ENCODE data around the gene OTX2. TPM values are rescaled to one million over a fixed set of nuclear protein-coding genes. Genes with fewer than 3 reads are reported as not detected.
A peak's percentile ranks its signal among the peaks of the same experiment; 100 is the strongest.

The OTX2 gene
- total RNA-seq, 1 experiment from 2014 or later = 30.1 TPM

- TF ChIP-seq FOXP1 (CRISPR knock-in tag; IDR thresholded peaks at IDR 0.05; ENCODE audit: borderline replicate concordance) = no peak
- TF ChIP-seq ZNF263 (CRISPR knock-in tag; IDR thresholded peaks at IDR 0.05; ENCODE audit: low read depth) = no peak
- no peak for TF ChIP-seq NFYB (CRISPR knock-in tag; conservative IDR thresholded peaks at IDR 0.05; ENCODE audit: low read depth)
- no peak for TF ChIP-seq GTF2I (CRISPR knock-in tag; conservative IDR thresholded peaks at IDR 0.05)
- no peak for TF ChIP-seq CBFB (CRISPR knock-in tag; IDR thresholded peaks at IDR 0.05; ENCODE audit: low read depth)
- TF ChIP-seq, protein P1, sequence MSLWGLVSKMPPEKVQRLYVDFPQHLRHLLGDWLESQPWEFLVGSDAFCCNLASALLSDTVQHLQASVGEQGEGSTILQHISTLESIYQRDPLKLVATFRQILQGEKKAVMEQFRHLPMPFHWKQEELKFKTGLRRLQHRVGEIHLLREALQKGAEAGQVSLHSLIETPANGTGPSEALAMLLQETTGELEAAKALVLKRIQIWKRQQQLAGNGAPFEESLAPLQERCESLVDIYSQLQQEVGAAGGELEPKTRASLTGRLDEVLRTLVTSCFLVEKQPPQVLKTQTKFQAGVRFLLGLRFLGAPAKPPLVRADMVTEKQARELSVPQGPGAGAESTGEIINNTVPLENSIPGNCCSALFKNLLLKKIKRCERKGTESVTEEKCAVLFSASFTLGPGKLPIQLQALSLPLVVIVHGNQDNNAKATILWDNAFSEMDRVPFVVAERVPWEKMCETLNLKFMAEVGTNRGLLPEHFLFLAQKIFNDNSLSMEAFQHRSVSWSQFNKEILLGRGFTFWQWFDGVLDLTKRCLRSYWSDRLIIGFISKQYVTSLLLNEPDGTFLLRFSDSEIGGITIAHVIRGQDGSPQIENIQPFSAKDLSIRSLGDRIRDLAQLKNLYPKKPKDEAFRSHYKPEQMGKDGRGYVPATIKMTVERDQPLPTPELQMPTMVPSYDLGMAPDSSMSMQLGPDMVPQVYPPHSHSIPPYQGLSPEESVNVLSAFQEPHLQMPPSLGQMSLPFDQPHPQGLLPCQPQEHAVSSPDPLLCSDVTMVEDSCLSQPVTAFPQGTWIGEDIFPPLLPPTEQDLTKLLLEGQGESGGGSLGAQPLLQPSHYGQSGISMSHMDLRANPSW (CRISPR knock-in tag; conservative IDR thresholded peaks at IDR 0.05; ENCODE audit: low read depth) = no peak
- no peak for TF ChIP-seq OVOL2 (CRISPR knock-in tag; IDR thresholded peaks at IDR 0.05; ENCODE audit: borderline replicate concordance)
- no peak for TF ChIP-seq ESRRA (CRISPR knock-in tag; IDR thresholded peaks at IDR 0.05; ENCODE audit: borderline replicate concordance)
- TF ChIP-seq, protein P2, sequence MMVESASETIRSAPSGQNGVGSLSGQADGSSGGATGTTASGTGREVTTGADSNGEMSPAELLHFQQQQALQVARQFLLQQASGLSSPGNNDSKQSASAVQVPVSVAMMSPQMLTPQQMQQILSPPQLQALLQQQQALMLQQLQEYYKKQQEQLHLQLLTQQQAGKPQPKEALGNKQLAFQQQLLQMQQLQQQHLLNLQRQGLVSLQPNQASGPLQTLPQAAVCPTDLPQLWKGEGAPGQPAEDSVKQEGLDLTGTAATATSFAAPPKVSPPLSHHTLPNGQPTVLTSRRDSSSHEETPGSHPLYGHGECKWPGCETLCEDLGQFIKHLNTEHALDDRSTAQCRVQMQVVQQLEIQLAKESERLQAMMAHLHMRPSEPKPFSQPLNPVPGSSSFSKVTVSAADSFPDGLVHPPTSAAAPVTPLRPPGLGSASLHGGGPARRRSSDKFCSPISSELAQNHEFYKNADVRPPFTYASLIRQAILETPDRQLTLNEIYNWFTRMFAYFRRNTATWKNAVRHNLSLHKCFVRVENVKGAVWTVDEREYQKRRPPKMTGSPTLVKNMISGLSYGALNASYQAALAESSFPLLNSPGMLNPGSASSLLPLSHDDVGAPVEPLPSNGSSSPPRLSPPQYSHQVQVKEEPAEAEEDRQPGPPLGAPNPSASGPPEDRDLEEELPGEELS (CRISPR knock-in tag; IDR thresholded peaks at IDR 0.05) = no peak
- TF ChIP-seq TEAD1 (CRISPR knock-in tag; IDR thresholded peaks at IDR 0.05) = 0 out of 2 replicates have a peak, but pooled peaks have one; percentile 15
- TF ChIP-seq CREM (CRISPR knock-in tag; IDR thresholded peaks at IDR 0.05) = no peak
- TF ChIP-seq, protein P3, sequence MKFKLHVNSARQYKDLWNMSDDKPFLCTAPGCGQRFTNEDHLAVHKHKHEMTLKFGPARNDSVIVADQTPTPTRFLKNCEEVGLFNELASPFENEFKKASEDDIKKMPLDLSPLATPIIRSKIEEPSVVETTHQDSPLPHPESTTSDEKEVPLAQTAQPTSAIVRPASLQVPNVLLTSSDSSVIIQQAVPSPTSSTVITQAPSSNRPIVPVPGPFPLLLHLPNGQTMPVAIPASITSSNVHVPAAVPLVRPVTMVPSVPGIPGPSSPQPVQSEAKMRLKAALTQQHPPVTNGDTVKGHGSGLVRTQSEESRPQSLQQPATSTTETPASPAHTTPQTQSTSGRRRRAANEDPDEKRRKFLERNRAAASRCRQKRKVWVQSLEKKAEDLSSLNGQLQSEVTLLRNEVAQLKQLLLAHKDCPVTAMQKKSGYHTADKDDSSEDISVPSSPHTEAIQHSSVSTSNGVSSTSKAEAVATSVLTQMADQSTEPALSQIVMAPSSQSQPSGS (CRISPR knock-in tag; IDR thresholded peaks at IDR 0.05; ENCODE audit: borderline replicate concordance, low read depth) = no peak
- no peak for TF ChIP-seq SOX15 (CRISPR knock-in tag; IDR thresholded peaks at IDR 0.05)
- no peak for TF ChIP-seq ERG (CRISPR knock-in tag; IDR thresholded peaks at IDR 0.05)
- TF ChIP-seq JUN (CRISPR knock-in tag; IDR thresholded peaks at IDR 0.05) = peak; percentile 59; the same call in 1 of the 2 replicates
- no peak for TF ChIP-seq MYBL2 (CRISPR knock-in tag; IDR thresholded peaks at IDR 0.05)
- 0 out of 2 replicates have a peak, but pooled peaks have one; percentile 17 for TF ChIP-seq SP1 (CRISPR knock-in tag; conservative IDR thresholded peaks at IDR 0.05)
- no peak for TF ChIP-seq ZNF138 (CRISPR knock-in tag; conservative IDR thresholded peaks at IDR 0.05)
- TF ChIP-seq ZNF671 (CRISPR knock-in tag; IDR thresholded peaks at IDR 0.05) = no peak
- TF ChIP-seq, protein P4, sequence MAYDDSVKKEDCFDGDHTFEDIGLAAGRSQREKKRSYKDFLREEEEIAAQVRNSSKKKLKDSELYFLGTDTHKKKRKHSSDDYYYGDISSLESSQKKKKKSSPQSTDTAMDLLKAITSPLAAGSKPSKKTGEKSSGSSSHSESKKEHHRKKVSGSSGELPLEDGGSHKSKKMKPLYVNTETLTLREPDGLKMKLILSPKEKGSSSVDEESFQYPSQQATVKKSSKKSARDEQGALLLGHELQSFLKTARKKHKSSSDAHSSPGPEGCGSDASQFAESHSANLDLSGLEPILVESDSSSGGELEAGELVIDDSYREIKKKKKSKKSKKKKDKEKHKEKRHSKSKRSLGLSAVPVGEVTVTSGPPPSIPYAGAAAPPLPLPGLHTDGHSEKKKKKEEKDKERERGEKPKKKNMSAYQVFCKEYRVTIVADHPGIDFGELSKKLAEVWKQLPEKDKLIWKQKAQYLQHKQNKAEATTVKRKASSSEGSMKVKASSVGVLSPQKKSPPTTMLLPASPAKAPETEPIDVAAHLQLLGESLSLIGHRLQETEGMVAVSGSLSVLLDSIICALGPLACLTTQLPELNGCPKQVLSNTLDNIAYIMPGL (CRISPR knock-in tag; IDR thresholded peaks at IDR 0.05) = no peak
- no peak for TF ChIP-seq IRF2 (CRISPR knock-in tag; IDR thresholded peaks at IDR 0.05; ENCODE audit: borderline replicate concordance, low read depth)
- no peak for TF ChIP-seq ZNF121 (CRISPR knock-in tag; IDR thresholded peaks at IDR 0.05)
- TF ChIP-seq RELA (CRISPR knock-in tag; IDR thresholded peaks at IDR 0.05; ENCODE audit: borderline replicate concordance) = no peak
- no peak for TF ChIP-seq USF2 (CRISPR knock-in tag; IDR thresholded peaks at IDR 0.05)
- no peak for TF ChIP-seq ZNF512 (CRISPR knock-in tag; IDR thresholded peaks at IDR 0.05; ENCODE audit: borderline replicate concordance)
Observed at GRCh38 chr14:56798447-56799342, 11.6 kb downstream of the OTX2 start (continued).

Data from WTC11 (cell line).